Measurements from ENCODE around the gene RAB9A.

RAB9A gene

GRCh38 chrX:13733506-13733905 is 44.6 kb downstream of the RAB9A start:
- H3K27ac Mint-ChIP-seq, result peak overlapping the region; percentile 87
- peaks cover 9% of the 10 kb centered on the region for H3K36me3 Mint-ChIP-seq
- H3K27me3 Mint-ChIP-seq, result no peaks in the 10 kb centered on the region
- H3K4me3 Mint-ChIP-seq, result peak overlapping the region; percentile 93
- peaks cover 55% of the 10 kb centered on the region for H3K4me1 Mint-ChIP-seq (ENCODE audit: low read depth)
- H3K9me3 Mint-ChIP-seq (ENCODE audit: low read depth), result no peaks in the 10 kb centered on the region

- Mint-ChIP-seq H3K4me1 (ENCODE audit: low read depth) (peaks cover 49% of the 10 kb centered on the region), H3K4me3 (peak within 1 kb of the TSS; percentile 93), H3K36me3 (peaks cover 5% of the 10 kb centered on the region), H3K9me3 (ENCODE audit: low read depth) (no peaks in the 10 kb centered on the region), H3K27me3 (no peaks in the 10 kb centered on the region), H3K27ac (peak within 1 kb of the TSS; percentile 87)
These were observed 45.6 kb downstream of the RAB9A start, which contains the start of the genes OFD1 and TRAPPC2 for GRCh38 chrX:13734278-13735172. Gene OFD1 (plus strand): TSS chrX:13734748. CDS start chrX:13735072, 324 bp downstream. Gene TRAPPC2 (minus strand): TSS chrX:13734620. CDS start chrX:13719963, 14,657 bp downstream.

- Mint-ChIP-seq H3K36me3 (no peaks in the 10 kb centered on the region), H3K4me1 (ENCODE audit: low read depth) (peaks cover 29% of the 10 kb centered on the region), H3K27me3 (no peaks in the 10 kb centered on the region), H3K9me3 (ENCODE audit: low read depth) (no peaks in the 10 kb centered on the region), H3K4me3 (peak overlapping the region; percentile 44), H3K27ac (peak overlapping the region; percentile 77)
These were observed 52.8 kb downstream of the RAB9A start for GRCh38 chrX:13741695-13742094.

- H3K9me3 Mint-ChIP-seq (ENCODE audit: low read depth), result no peaks in the 10 kb centered on the region
- peak overlapping the region; percentile 38 for H3K4me3 Mint-ChIP-seq
- no peaks in the 10 kb centered on the region for H3K36me3 Mint-ChIP-seq
- peaks cover 25% of the 10 kb centered on the region for H3K4me1 Mint-ChIP-seq (ENCODE audit: low read depth)
- H3K27me3 Mint-ChIP-seq, result no peaks in the 10 kb centered on the region
- peak overlapping the region; percentile 77 for H3K27ac Mint-ChIP-seq
These were observed 53.7 kb downstream of the RAB9A start for GRCh38 chrX:13742397-13743176.

GRCh38 chrX:13747836-13748235 is 58.9 kb downstream of the RAB9A start:
- H3K4me3 Mint-ChIP-seq, result no peak overlapping the region
- H3K27ac Mint-ChIP-seq, result peak overlapping the region; percentile 78
- no peaks in the 10 kb centered on the region for H3K9me3 Mint-ChIP-seq (ENCODE audit: low read depth)
- peaks cover 23% of the 10 kb centered on the region for H3K4me1 Mint-ChIP-seq (ENCODE audit: low read depth)
- no peaks in the 10 kb centered on the region for H3K36me3 Mint-ChIP-seq
- no peaks in the 10 kb centered on the region for H3K27me3 Mint-ChIP-seq

- peak overlapping the region; percentile 78 for H3K27ac Mint-ChIP-seq
- H3K4me1 Mint-ChIP-seq (ENCODE audit: low read depth), result peaks cover 22% of the 10 kb centered on the region
- no peak overlapping the region for H3K4me3 Mint-ChIP-seq
- H3K36me3 Mint-ChIP-seq, result no peaks in the 10 kb centered on the region
- no peaks in the 10 kb centered on the region for H3K27me3 Mint-ChIP-seq
- no peaks in the 10 kb centered on the region for H3K9me3 Mint-ChIP-seq (ENCODE audit: low read depth)
These were observed 59.6 kb downstream of the RAB9A start for GRCh38 chrX:13748486-13748885.

- H3K27me3 Mint-ChIP-seq, result no peaks in the 10 kb centered on the region
- H3K4me3 Mint-ChIP-seq, result no peak overlapping the region
- H3K27ac Mint-ChIP-seq, result peak overlapping the region; percentile 41
- H3K36me3 Mint-ChIP-seq, result no peaks in the 10 kb centered on the region
- H3K9me3 Mint-ChIP-seq (ENCODE audit: low read depth), result no peaks in the 10 kb centered on the region
- peaks cover 25% of the 10 kb centered on the region for H3K4me1 Mint-ChIP-seq (ENCODE audit: low read depth)
These were observed 61.3 kb downstream of the RAB9A start for GRCh38 chrX:13750204-13750603.

- Mint-ChIP-seq H3K9me3 (ENCODE audit: low read depth) (no peaks in the 10 kb centered on the region), H3K36me3 (no peaks in the 10 kb centered on the region), H3K27ac (peak overlapping the region; percentile 79), H3K4me3 (no peak overlapping the region), H3K27me3 (no peaks in the 10 kb centered on the region), H3K4me1 (ENCODE audit: low read depth) (peaks cover 30% of the 10 kb centered on the region)
These were observed 61.9 kb downstream of the RAB9A start for GRCh38 chrX:13750812-13751211.

GRCh38 chrX:13752141-13752540 is 63.2 kb downstream of the RAB9A start:
- no peak overlapping the region for H3K27ac Mint-ChIP-seq

GRCh38 chrX:13752646-13753045 is 63.7 kb downstream of the RAB9A start:
- Mint-ChIP-seq H3K9me3 (ENCODE audit: low read depth) (no peaks in the 10 kb centered on the region), H3K4me3 (no peak overlapping the region), H3K4me1 (ENCODE audit: low read depth) (peaks cover 25% of the 10 kb centered on the region), H3K27ac (peak overlapping the region; percentile 61), H3K36me3 (peaks cover 2% of the 10 kb centered on the region), H3K27me3 (no peaks in the 10 kb centered on the region)

More at GRCh38 chrX:13752141-13752540, 63.2 kb downstream of the RAB9A start:
- no peak overlapping the region for H3K4me3 Mint-ChIP-seq
- H3K4me1 Mint-ChIP-seq (ENCODE audit: low read depth), result peaks cover 25% of the 10 kb centered on the region
- H3K27me3 Mint-ChIP-seq, result no peaks in the 10 kb centered on the region
- H3K36me3 Mint-ChIP-seq, result peaks cover 2% of the 10 kb centered on the region
- H3K9me3 Mint-ChIP-seq (ENCODE audit: low read depth), result no peaks in the 10 kb centered on the region

GRCh38 chrX:13754765-13755164 is 65.8 kb downstream of the RAB9A start:
- peak overlapping the region; percentile 22 for H3K27ac Mint-ChIP-seq
- H3K4me3 Mint-ChIP-seq, result no peak overlapping the region
- peaks cover 5% of the 10 kb centered on the region for H3K36me3 Mint-ChIP-seq
- peaks cover 25% of the 10 kb centered on the region for H3K4me1 Mint-ChIP-seq (ENCODE audit: low read depth)
- no peaks in the 10 kb centered on the region for H3K9me3 Mint-ChIP-seq (ENCODE audit: low read depth)
- H3K27me3 Mint-ChIP-seq, result no peaks in the 10 kb centered on the region

GRCh38 chrX:13755254-13755653 is 66.3 kb downstream of the RAB9A start:
- Mint-ChIP-seq H3K27ac (peak overlapping the region; percentile 22), H3K4me3 (no peak overlapping the region), H3K4me1 (ENCODE audit: low read depth) (peaks cover 20% of the 10 kb centered on the region), H3K27me3 (no peaks in the 10 kb centered on the region), H3K36me3 (peaks cover 5% of the 10 kb centered on the region), H3K9me3 (ENCODE audit: low read depth) (no peaks in the 10 kb centered on the region)

- no peak overlapping the region for H3K4me3 Mint-ChIP-seq
- no peaks in the 10 kb centered on the region for H3K27me3 Mint-ChIP-seq
- peaks cover 19% of the 10 kb centered on the region for H3K4me1 Mint-ChIP-seq (ENCODE audit: low read depth)
- H3K27ac Mint-ChIP-seq, result no peak overlapping the region
- no peaks in the 10 kb centered on the region for H3K9me3 Mint-ChIP-seq (ENCODE audit: low read depth)
- H3K36me3 Mint-ChIP-seq, result peaks cover 8% of the 10 kb centered on the region
These were observed 67.5 kb downstream of the RAB9A start for GRCh38 chrX:13756381-13756780.

- Mint-ChIP-seq H3K27me3 (no peaks in the 10 kb centered on the region), H3K9me3 (ENCODE audit: low read depth) (no peaks in the 10 kb centered on the region), H3K4me1 (ENCODE audit: low read depth) (peaks cover 11% of the 10 kb centered on the region), H3K36me3 (peaks cover 8% of the 10 kb centered on the region), H3K27ac (peak overlapping the region; percentile 22), H3K4me3 (no peak overlapping the region)
These were observed 70.3 kb downstream of the RAB9A start for GRCh38 chrX:13759152-13759718.

Data from activated naive CD8-positive, alpha-beta T cell (primary cell).